Embryonic facial prominence (tissue), 1 donor: ENCODE measurements around the gene SLC28A3.
"Not testable (repeated sequence)": the region's sequence is repeated elsewhere in the genome, so short reads cannot be mapped to it uniquely, and the experiment has no call there.

Experiments used
- DNase-seq: peaks from one replicate; pipeline ENCODE4 v3.0.0-alpha.2; 2016; ENCODE audit errors: extremely low spot score

The SLC28A3 gene

GRCh38 chr9:84340535-84340934 is at the start of gene SLC28A3:
TSS of gene SLC28A3 (minus strand) at chr9:84340758. CDS start at chr9:84340633, 125 bp downstream.
- DNase-seq, result no peak

- not testable (repeated sequence) for DNase-seq
Observed at GRCh38 chr9:84390254-84390653, 49.7 kb upstream of the SLC28A3 start.

GRCh38 chr9:84387821-84388220 is 47.3 kb upstream of the SLC28A3 start:
- no peak for DNase-seq

GRCh38 chr9:84386753-84387152 is 46.2 kb upstream of the SLC28A3 start:
- no peak for DNase-seq

GRCh38 chr9:84385386-84386040 is 45.0 kb upstream of the SLC28A3 start:
- no peak for DNase-seq

- no peak for DNase-seq
Observed at GRCh38 chr9:84384617-84385016, 44.1 kb upstream of the SLC28A3 start.

- no peak for DNase-seq
Observed at GRCh38 chr9:84383178-84383577, 42.6 kb upstream of the SLC28A3 start.

GRCh38 chr9:84382720-84383119 is 42.2 kb upstream of the SLC28A3 start:
- DNase-seq, result no peak

- DNase-seq, result no peak
Observed at GRCh38 chr9:84381508-84381907, 41.0 kb upstream of the SLC28A3 start.

- no peak for DNase-seq
Observed at GRCh38 chr9:84379740-84380139, 39.2 kb upstream of the SLC28A3 start.

GRCh38 chr9:84375954-84376353 is 35.4 kb upstream of the SLC28A3 start:
- no peak for DNase-seq

GRCh38 chr9:84374516-84374915 is 34.0 kb upstream of the SLC28A3 start:
- no peak for DNase-seq

- no peak for DNase-seq
Observed at GRCh38 chr9:84374013-84374412, 33.5 kb upstream of the SLC28A3 start.

GRCh38 chr9:84371737-84372136 is 31.2 kb upstream of the SLC28A3 start:
- no peak for DNase-seq

- no peak for DNase-seq
Observed at GRCh38 chr9:84368601-84369000, 28.0 kb upstream of the SLC28A3 start.

GRCh38 chr9:84367726-84368125 is 27.2 kb upstream of the SLC28A3 start:
- not testable (repeated sequence) for DNase-seq

GRCh38 chr9:84366683-84367082 is 26.1 kb upstream of the SLC28A3 start:
- DNase-seq, result no peak

- DNase-seq, result not testable (repeated sequence)
Observed at GRCh38 chr9:84364894-84365490, 24.4 kb upstream of the SLC28A3 start.

- no peak for DNase-seq
Observed at GRCh38 chr9:84361645-84362044, 21.1 kb upstream of the SLC28A3 start.

GRCh38 chr9:84357275-84357674 is 16.7 kb upstream of the SLC28A3 start:
- DNase-seq, result no peak

- DNase-seq, result no peak
Observed at GRCh38 chr9:84354035-84354434, 13.5 kb upstream of the SLC28A3 start.

GRCh38 chr9:84349671-84350070 is 9.1 kb upstream of the SLC28A3 start:
- no peak for DNase-seq

GRCh38 chr9:84343111-84343521 is 2.6 kb upstream of the SLC28A3 start:
- DNase-seq, result no peak

GRCh38 chr9:84339962-84340361 is 596 bp downstream of the SLC28A3 start:
- no peak for DNase-seq
